ENCODE measurements around the gene SYT2. TPM values are rescaled to one million over a fixed set of nuclear protein-coding genes. Genes with fewer than 3 reads are reported as not detected.
A peak's percentile ranks its signal among the peaks of the same experiment; 100 is the strongest.

Gene SYT2
- total and polyA plus RNA-seq, 7 donors, result 0.10 to 0.16 TPM; not detected in 5

GRCh38 chr1:202588503-202589189 lies 121.6 kb downstream of the SYT2 start:
- TF ChIP-seq POLR2AphosphoS5 (IDR thresholded peaks at IDR 0.05) (no peak), POLR2A (IDR thresholded peaks at IDR 0.05) (no peak), CTCF (IDR thresholded peaks at IDR 0.05) (no peak), EP300 (IDR thresholded peaks at IDR 0.05) (no peak)
- Histone ChIP-seq H3K27ac (peak overlapping the region; percentile 86 to 94 (median 88)), H3K9me3 (no peaks in the 10 kb centered on the region), H3K4me1 (peaks cover 0 to 76% (median 61%) of the 10 kb centered on the region in 4 donors), H3K36me3 (peaks cover 0 to 16% (median 0%) of the 10 kb centered on the region in 4 donors), H3K4me3 (no peak overlapping the region), H3K27me3 (no peaks in the 10 kb centered on the region)
- WGBS, 2 donors, result 94 to 95% methylated on average over 4 of the region's 4 CpGs
- intact Hi-C loops (cut with DNase I), result no loop called here
- no peak for DNase-seq

- no peaks in the 10 kb centered on the region for H3K27me3 ChIP-seq
- no peak for DNase-seq
- TF ChIP-seq CTCF (IDR thresholded peaks at IDR 0.05) (no peak), POLR2AphosphoS5 (IDR thresholded peaks at IDR 0.05) (peak; percentile 3 to 55 (median 28))
- H3K9me3 ChIP-seq, result no peaks in the 10 kb centered on the region
- H3K36me3 ChIP-seq, result peaks cover 0 to 23% (median 4%) of the 10 kb centered on the region in 4 donors
- WGBS, 2 donors, result 0 to 98% methylated on average over 1 of the region's 1 CpG
- H3K4me3 ChIP-seq, result no peak overlapping the region
- intact Hi-C loops (cut with DNase I), result no loop called here
- H3K4me1 ChIP-seq, result peaks cover 0 to 78% (median 58%) of the 10 kb centered on the region in 4 donors
- peak overlapping the region; percentile 86 to 94 (median 88) for H3K27ac ChIP-seq
These were observed 122.3 kb downstream of the SYT2 start for GRCh38 chr1:202587859-202588485.

- Histone ChIP-seq H3K4me1 (peaks cover 0 to 78% (median 58%) of the 10 kb centered on the region in 4 donors), H3K4me3 (no peak overlapping the region), H3K27me3 (no peaks in the 10 kb centered on the region), H3K36me3 (peaks cover 2 to 34% (median 9%) of the 10 kb centered on the region in 4 donors), H3K9me3 (no peaks in the 10 kb centered on the region), H3K27ac (peak overlapping the region; percentile 86 to 94 (median 88))
- no peak for TF ChIP-seq EP300 (IDR thresholded peaks at IDR 0.05)
- no peak for TF ChIP-seq POLR2A (IDR thresholded peaks at IDR 0.05)
- TF ChIP-seq CTCF (IDR thresholded peaks at IDR 0.05), result no peak
- no peak for TF ChIP-seq POLR2AphosphoS5 (IDR thresholded peaks at IDR 0.05)
- WGBS, 2 donors, result 96 to 100% methylated on average over 1 of the region's 1 CpG
- no peak for DNase-seq
- intact Hi-C loops (cut with DNase I), result no loop called here
These were observed 123.4 kb downstream of the SYT2 start for GRCh38 chr1:202586871-202587270.

- Histone ChIP-seq H3K4me1 (peaks cover 0 to 80% (median 58%) of the 10 kb centered on the region in 4 donors), H3K27me3 (no peaks in the 10 kb centered on the region), H3K9me3 (no peaks in the 10 kb centered on the region), H3K4me3 (no peak overlapping the region), H3K27ac (peak overlapping the region; percentile 86 to 94 (median 88)), H3K36me3 (peaks cover 9 to 40% (median 14%) of the 10 kb centered on the region in 4 donors)
- intact Hi-C loops (cut with DNase I), result no loop called here
- TF ChIP-seq POLR2AphosphoS5 (IDR thresholded peaks at IDR 0.05) (peak; percentile 21 to 72 (median 42)), CTCF (IDR thresholded peaks at IDR 0.05) (no peak)
- 69 to 84% methylated on average over 4 of the region's 4 CpGs for WGBS, 2 donors
- DNase-seq, result peak; percentile 80
These were observed 124.0 kb downstream of the SYT2 start for GRCh38 chr1:202586018-202586821.
